HS-5 (cell line): ENCODE results near the gene LRFN2.
A peak's percentile ranks its signal among the peaks of the same experiment; 100 is the strongest.

ENCODE experiments used
- DNase-seq: peaks from one replicate; pipeline ENCODE4 v3.0.0-alpha.2; 2012; ENCODE audit warnings: low read depth

The LRFN2 gene

DNA sequence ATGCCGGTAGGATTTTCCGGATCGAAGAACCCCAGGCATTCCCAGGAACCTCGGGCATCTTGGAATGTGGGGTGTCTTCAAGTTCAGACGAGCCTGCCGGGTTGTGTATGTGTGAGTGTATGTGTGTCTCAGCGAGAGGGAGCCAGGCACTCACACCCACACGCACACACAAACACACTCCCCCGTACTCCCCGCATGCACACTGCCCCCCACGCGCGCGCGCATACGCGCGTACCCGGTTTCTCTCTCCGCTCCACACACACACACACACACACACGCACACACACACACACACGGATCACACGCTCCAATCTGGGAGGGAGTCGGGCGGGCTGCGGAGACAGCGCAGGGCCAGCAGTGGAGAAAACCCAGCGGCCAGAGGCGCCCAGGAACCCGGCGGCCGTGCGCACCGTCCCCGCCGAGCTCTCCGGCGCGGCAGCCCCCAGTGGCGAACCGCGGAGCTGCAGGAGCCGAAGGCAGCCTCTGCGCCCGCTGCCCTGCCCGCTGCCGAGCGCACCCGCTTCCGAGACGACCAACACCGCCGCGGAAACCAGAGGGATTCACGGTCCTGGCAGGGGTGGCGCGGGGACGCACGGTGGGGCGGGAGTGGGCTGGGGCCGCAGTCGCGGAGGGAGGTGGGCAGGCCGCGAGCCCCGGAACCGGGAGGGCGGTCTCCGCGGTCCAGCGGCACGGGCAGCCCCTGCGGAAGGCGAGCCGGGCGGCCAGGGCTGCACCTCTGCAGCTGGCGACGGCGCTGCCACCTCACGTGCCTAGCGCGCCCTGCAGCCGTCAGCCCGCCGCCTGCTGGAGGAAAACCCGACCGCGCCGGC, at the start of gene LRFN2:
LRFN2 (minus strand) TSS at position 125 of the 830 bp plus-strand sequence.
- DNase-seq, result peak; percentile 29

DNA sequence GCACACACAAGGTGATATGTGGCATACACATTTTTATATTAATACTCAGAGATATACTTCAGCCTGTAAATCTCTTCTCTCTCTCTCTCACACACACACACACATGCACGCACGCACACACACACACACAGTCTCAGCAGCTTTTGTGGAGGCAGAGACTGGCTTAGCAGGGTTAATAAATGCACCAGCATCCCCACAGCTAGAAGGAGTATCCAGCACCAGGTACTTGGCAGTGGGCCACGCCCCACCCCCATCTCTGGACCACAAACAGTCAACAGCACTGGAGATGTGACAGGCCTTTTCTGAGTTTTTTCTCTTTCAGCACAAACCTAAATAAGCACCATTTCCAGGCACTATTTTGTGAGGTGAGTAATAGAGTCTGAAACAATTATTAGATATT, 47.3 kb upstream of the LRFN2 start:
- no peak for DNase-seq

DNA sequence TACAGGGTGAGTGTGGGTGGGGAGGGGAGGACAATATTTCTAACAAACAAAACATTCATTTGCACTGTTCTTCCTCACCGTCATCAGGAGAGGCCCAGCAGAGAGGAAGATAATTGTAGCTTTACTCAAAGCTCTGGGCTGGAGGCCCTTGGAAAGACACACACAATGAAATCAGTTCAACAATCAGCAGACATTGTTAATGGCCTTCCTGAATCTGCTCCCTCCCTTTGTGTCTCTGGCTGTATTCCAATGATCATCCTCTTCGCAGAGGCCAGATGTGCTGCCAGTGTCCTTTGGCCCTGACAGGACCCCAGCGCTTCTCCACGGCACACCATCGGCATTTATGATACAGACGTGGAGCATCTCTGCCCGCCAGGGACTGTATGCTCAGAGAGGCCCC, 44.6 kb upstream of the LRFN2 start:
- DNase-seq, result no peak

DNA sequence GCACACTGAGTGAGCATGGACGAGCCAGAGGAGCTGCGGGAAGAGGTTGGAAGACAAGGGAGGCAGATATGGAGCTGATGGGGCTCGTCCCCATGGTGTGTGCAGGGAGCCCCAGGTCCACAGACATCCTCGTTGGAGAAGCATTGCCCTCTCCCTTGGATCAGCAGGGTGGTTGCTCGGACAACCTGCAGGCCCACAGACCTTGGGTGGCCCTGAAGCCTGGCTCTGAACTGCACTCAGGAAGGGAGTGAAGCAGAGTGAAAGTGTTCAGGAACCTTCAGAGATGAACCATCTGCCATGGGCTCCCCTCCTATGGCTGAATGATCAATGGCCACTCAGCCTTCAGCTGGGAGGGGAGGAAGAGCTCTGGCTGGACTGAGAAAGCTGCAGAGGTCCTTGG, 43.3 kb upstream of the LRFN2 start:
- no peak for DNase-seq

GRCh38 chr6:40630051-40630450, 42.9 kb upstream of the LRFN2 start:
- DNase-seq, result no peak

DNA sequence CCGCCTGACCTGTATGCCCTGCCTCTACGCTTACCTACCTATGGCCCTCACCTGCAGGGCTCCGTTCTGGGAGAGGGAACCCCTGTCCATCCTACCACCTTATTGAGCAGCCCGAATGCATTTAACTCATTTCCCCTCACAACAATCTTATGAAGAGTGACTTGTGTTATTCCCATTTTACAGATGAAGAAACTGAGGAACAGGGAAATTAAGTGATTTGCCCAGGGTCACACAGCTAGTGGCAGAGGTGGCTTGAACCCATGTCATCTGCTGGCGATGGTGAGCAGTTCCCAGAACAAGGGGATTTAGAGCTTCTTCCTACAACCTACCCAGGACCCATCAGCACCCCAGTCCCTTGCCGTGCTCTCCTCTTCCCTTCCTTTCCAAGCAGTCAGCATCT, 42.3 kb upstream of the LRFN2 start:
- DNase-seq, result no peak

- DNase-seq, result no peak
These were observed 40.2 kb upstream of the LRFN2 start for GRCh38 chr6:40627316-40627715.

- no peak for DNase-seq
These were observed 39.7 kb upstream of the LRFN2 start for GRCh38 chr6:40626886-40627285.

DNA sequence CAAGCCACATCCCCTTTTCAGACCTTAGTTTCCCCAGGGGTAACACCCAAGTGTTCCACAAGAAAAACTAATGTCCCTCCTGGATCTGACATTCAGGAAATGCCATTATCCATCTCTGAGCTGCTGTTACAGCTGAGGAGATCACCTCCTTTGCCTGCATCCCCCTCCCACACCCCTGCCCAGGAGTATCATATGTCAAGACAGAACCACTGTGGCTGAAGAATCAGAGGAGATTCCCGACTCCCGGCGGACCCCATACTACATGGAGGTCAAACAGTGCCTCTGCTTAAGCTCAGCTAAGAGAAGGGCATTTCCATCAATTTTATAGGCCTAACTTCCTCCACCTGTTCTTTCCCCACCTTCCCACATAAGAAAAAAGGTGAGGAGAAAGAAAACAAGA, 36.8 kb upstream of the LRFN2 start:
- DNase-seq, result no peak

- no peak for DNase-seq
These were observed 36.0 kb upstream of the LRFN2 start for GRCh38 chr6:40623178-40623577.

GRCh38 chr6:40620574-40621240, 33.5 kb upstream of the LRFN2 start:
- DNase-seq, result no peak

GRCh38 chr6:40614671-40615070, 27.5 kb upstream of the LRFN2 start:
- DNase-seq, result no peak

GRCh38 chr6:40611912-40612311, 24.7 kb upstream of the LRFN2 start:
- no peak for DNase-seq

DNA sequence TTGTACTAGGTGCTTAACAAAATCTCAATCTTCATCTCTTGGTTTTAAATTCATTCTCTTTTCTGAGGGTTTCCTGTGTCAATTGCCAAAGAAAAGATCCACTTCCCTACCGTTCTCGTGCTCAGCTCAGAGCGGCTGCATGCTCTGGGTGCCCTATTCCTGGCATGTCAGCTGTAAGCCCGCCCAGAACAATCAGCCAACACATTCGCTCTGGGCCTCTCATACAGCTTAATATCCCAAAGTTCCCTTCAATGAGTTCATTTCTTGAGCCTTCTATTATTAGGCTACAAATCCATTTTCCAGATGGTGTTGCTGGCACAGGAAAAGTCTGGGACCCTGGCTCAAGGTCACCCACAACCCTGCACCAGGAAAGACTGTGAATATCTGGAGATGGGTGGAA, 24.3 kb upstream of the LRFN2 start:
- DNase-seq, result no peak

DNA sequence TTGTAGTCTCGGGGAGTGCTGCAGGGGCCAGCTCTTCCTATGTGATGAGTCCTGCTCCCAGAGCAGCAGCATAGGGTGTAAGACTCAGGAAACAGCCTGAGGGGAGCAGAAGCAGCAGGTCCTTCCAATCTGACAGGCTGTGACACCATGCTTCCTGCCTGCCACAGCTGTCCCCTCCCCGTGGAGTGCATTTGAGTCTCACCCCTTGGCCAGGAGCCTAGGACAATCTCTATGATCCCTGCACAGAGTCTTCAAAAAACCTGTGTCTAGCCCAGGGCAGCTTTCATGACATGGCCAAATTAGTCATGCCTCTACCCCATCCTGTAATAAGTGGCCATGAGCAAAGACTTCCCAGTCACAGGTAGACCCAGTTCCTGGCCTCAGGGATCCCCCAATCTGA, 23.1 kb upstream of the LRFN2 start:
- DNase-seq, result no peak

DNA sequence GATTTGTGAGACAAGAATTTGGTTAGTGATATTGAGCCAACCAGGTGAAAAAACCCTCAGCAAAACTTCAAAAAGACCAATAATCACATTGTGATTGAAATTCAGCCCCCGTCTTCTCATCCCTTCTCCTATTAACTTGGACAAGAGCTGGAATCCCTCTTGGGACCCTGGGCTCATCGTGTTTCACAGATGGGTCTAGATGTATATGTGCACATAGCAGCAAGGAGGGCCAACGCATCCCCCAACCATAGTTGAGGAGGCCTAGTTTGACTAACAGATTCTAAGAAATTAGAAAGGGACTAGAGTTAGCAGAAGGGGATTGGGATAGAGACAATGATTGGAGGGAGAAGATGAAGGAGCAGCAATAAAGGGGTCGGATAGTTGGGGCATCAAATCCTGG, 19.8 kb upstream of the LRFN2 start:
- no peak for DNase-seq

DNA sequence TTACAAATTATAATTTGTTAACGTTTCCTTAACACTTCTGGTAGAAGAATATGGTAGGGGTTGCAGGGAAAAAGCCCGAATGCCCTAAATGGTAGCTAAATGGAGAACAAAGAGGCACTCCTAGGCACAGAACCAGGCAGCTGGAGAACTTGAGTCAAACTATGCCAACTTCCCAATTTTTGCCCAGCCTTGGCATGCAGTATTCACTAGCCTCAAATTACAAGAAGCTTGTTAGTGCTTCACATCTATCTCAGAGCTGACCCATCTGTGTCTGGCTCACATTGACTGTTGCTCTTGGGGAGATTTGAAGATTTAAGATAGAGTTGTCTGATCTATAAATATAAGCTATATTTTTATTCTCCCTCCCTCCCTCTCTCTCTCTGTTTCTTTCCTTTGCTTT, 19.4 kb upstream of the LRFN2 start:
- DNase-seq, result no peak

- no peak for DNase-seq
These were observed 16.9 kb upstream of the LRFN2 start for GRCh38 chr6:40604082-40604481.

GRCh38 chr6:40599555-40599954, 12.4 kb upstream of the LRFN2 start:
- no peak for DNase-seq

DNA sequence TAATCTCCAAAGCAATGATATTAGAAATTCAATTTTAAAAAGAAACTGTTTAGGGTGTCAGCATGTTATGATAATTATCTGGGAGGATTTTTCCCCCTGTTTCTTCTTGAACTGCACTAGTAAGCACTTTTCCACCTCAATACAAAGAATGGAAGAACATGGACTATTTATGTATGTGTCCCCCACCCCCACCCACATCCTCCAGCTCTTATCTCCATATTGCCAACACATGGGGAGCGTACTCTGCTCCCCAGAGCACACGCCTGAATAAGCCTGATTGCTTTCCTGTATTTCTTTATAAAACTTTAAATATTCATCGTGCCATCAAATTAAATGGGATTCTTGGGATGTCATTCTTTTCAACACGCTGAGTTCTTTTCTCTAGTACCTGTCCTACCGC, 11.4 kb upstream of the LRFN2 start:
- no peak for DNase-seq

- DNase-seq, result no peak
These were observed 10.1 kb upstream of the LRFN2 start for GRCh38 chr6:40597301-40597700.

GRCh38 chr6:40588480-40588879, 1.3 kb upstream of the LRFN2 start:
- no peak for DNase-seq

DNA sequence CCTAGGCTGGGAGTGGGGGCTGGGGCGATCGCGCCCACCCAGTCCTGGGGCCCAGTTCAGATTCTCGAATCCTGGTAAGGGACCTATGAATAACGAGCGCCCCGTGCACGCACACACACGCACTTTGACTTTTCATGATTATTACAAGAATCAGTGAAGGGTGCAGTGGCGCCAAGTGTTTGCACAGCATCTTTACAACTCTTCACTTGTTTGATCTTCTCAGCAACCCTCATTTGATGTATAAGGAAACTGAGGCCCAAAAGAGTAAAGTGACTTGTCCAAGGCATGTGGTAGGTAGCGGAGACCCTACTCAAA, 863 bp upstream of the LRFN2 start:
- no peak for DNase-seq
